ENCODE results near the gene CLEC5A.

- TF ChIP-seq CTCF (IDR thresholded peaks at IDR 0.05; ENCODE audit: low read length) (no peak), EZH2 (optimal IDR thresholded peaks at IDR 0.05; ENCODE audit: low read depth, low read length) (no peak)
These were observed 30.7 kb downstream of the CLEC5A start, which contains the start of gene OR9A4 for GRCh38 chr7:141916099-141916498.

All from MM.1S (cell line).